Adrenal gland (tissue), 12 donors: ENCODE results near the gene PLPP1. TPM values are rescaled to one million over a fixed set of nuclear protein-coding genes. Genes with fewer than 3 reads are reported as not detected.

ENCODE experiments used
- DNase-seq, 7 donors: peaks; one replicate each; pipeline ENCODE4 v3.0.0-alpha.2; 2019 to 2020
- H3K27ac ChIP-seq, 5 donors: fragments of 200-600 bp; sonication (generic) in 4 of 5; 1 replicate in 3 of 5; 2 replicates in 2 of 5; pipeline versions ENCODE4 v1.5.1 to v1.8.0; 2016 to 2020; ENCODE audit warnings: mild to moderate bottlenecking in 1 of 5
- H3K27me3 ChIP-seq: fragments of 200-600 bp; 2 replicates; pipeline ENCODE4 v1.8.0; 2021
- H3K36me3 ChIP-seq, 2 donors: fragments of 200-600 bp; replicated peaks in 1 of 2; 1 replicate in 1 of 2; 2 replicates in 1 of 2; pipeline versions ENCODE4 v1.5.1 to v1.8.0; 2018 to 2022
- H3K4me1 ChIP-seq, 2 donors: fragments of 200-600 bp; replicated peaks in 1 of 2; 1 replicate in 1 of 2; 2 replicates in 1 of 2; pipeline versions ENCODE4 v1.5.1 to v1.8.0; 2018 to 2021
- H3K4me3 ChIP-seq, 4 donors: fragments of 200-600 bp; sonication (generic) in 3 of 4; one replicate each; pipeline ENCODE4 v1.5.1; 2016 to 2018
- H3K9me3 ChIP-seq, 3 donors: fragments of 200-600 bp; sonication (generic) in 1 of 3; replicated peaks in 1 of 3; 1 replicate in 2 of 3; 2 replicates in 1 of 3; pipeline versions ENCODE4 v1.5.1 to v1.8.0; 2016 to 2021
- POLR2A ChIP-seq, 2 donors: fragments of 450-650 bp; IDR thresholded peaks; one replicate each; pipeline ENCODE4 v1.6.1; 2017; ENCODE audit warnings: antibody characterized with exemption in 2 of 2, mild to moderate bottlenecking in 2 of 2, moderate library complexity in 1 of 2
- WGBS, 4 donors: extraction: QIAGEN DNeasy Blood & Tissue Kit in 2 of 4; methylation state at CpG; one replicate each; pipeline versions ENCODE4 v1.1.5 to v1.1.7; 2013 to 2017; 5-methylcytosine and 5-hydroxymethylcytosine counted together
- intact Hi-C, 2 donors: fragments of 100-400 bp; cut with DNase I; formaldehyde crosslinking; loops; one replicate each; pipeline versions ENCODE4 v1.14.1 to v1.15.0; 2022 to 2023
- polyA plus RNA-seq, 3 donors: library from polyadenylated mRNA; stranded (reverse); fragments of 200-250 nt in 2 of 3; fragments of 350-450 nt in 1 of 3; fragmentation: Illumina TruSeq in 1 of 3; extraction: RNeasy Lipid Tissue Mini Kit (QIAGEN cat#74804) in 1 of 3; gene quantifications; one replicate each; pipeline ENCODE4 v1.2.3, GENCODE V29; 2013 to 2014
- total RNA-seq, 9 donors: library from RNA; depleted of rRNA in 4 of 9; stranded (reverse); fragments of >200 nt in 4 of 9; fragments of 120-200 nt in 1 of 9; fragmentation: NEBNext Ultra II Directional in 1 of 9; extraction: Animal tissue kit (Norgen Biotek cat#: 25700) in 1 of 9; gene quantifications; one replicate each; pipeline versions ENCODE4 v1.1.0 to v1.2.4, GENCODE V29; 2013 to 2023
- TF ChIP-seq, protein P1 (sequence below), 6 experiments: fragments of 450-650 bp in 4 of 6; fragments of 200-600 bp in 2 of 6; sonication (generic) in 1 of 6; IDR thresholded peaks; 1 replicate in 5 of 6; 2 replicates in 1 of 6; pipeline versions ENCODE4 v1.5.1 to v1.8.0; 2016 to 2021; ENCODE audit warnings: antibody characterized with exemption in 6 of 6, mild to moderate bottlenecking in 2 of 6, moderate library complexity in 1 of 6
- donor health status: healthy with polysubstance abuse.
- donor health status: Bipolar disorder and iron deficiency.
- donor health status: DM: yes; HTN: yes; CAD: no.
- donor health status: DM: no; HTN: no; CAD: no.
- donor health status: DM: no; HTN: no; CAD: no.
- donor health status: DM: yes; HTN: yes; CAD: no.

PLPP1 gene
- total and polyA plus RNA-seq, 12 donors = 55.2 to 716 (median 124) TPM

DNA sequence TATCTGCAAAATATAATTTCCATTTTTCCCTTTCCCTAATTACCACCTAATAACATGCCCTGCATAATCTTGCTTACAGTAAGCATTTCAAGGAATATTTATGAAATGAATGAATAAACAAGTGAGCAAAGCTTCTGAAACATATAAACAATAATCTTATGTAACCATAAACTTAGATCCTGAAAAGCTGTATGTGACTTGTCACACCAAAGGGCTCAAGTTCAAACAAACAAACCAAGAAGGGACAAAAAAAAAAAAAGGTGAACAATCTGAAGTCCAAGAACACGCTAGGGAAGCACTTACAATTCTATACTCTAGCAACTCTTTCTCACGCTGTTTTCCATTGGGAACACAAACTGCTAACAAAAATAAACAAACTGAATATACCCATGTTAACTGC lies 36.3 kb downstream of the PLPP1 start:
- H3K27me3 ChIP-seq = no peaks in the 10 kb centered on the region
- DNase-seq = no peak
- no peaks in the 10 kb centered on the region for H3K36me3 ChIP-seq
- no peak overlapping the region for H3K27ac ChIP-seq
- no peak for TF ChIP-seq POLR2A (IDR thresholded peaks at IDR 0.05)
- TF ChIP-seq, protein P1, sequence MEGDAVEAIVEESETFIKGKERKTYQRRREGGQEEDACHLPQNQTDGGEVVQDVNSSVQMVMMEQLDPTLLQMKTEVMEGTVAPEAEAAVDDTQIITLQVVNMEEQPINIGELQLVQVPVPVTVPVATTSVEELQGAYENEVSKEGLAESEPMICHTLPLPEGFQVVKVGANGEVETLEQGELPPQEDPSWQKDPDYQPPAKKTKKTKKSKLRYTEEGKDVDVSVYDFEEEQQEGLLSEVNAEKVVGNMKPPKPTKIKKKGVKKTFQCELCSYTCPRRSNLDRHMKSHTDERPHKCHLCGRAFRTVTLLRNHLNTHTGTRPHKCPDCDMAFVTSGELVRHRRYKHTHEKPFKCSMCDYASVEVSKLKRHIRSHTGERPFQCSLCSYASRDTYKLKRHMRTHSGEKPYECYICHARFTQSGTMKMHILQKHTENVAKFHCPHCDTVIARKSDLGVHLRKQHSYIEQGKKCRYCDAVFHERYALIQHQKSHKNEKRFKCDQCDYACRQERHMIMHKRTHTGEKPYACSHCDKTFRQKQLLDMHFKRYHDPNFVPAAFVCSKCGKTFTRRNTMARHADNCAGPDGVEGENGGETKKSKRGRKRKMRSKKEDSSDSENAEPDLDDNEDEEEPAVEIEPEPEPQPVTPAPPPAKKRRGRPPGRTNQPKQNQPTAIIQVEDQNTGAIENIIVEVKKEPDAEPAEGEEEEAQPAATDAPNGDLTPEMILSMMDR (IDR thresholded peaks at IDR 0.05) = no peak
- WGBS, 4 donors = 73 to 87% (median 76%) methylated on average over 2 of the region's 2 CpGs
- H3K9me3 ChIP-seq = no peaks in the 10 kb centered on the region
- intact Hi-C loops = no loop called here
- H3K4me3 ChIP-seq = no peak overlapping the region
- H3K4me1 ChIP-seq = peaks cover 0 to 15% of the 10 kb centered on the region in 2 donors

DNA sequence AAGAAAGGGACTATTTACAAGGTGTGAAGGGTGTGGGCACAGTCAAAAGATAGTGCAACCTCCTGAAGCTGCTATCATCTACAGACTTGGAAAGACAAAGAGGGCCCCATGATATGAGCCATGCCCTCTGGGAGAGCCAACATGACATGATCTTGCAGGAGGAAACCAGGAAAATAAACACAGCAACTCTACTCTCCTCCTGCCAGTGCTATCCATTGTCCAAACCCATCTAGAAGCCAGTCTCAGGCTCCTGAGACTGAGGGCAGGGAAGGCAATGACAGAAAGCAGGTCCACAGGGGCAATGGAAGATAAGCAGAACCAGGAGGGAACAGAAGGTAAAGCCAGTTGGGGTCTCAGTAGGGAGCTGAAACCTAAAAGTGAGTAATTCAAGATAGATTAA lies 37.1 kb downstream of the PLPP1 start:
- Histone ChIP-seq H3K9me3 (no peaks in the 10 kb centered on the region), H3K27me3 (no peaks in the 10 kb centered on the region), H3K4me3 (no peak overlapping the region), H3K27ac (no peak overlapping the region), H3K36me3 (no peaks in the 10 kb centered on the region), H3K4me1 (peaks cover 0 to 15% of the 10 kb centered on the region in 2 donors)
- TF ChIP-seq POLR2A (IDR thresholded peaks at IDR 0.05) = no peak
- TF ChIP-seq, protein P1 (IDR thresholded peaks at IDR 0.05) = no peak
- no peak for DNase-seq
- intact Hi-C loops = no loop called here

DNA sequence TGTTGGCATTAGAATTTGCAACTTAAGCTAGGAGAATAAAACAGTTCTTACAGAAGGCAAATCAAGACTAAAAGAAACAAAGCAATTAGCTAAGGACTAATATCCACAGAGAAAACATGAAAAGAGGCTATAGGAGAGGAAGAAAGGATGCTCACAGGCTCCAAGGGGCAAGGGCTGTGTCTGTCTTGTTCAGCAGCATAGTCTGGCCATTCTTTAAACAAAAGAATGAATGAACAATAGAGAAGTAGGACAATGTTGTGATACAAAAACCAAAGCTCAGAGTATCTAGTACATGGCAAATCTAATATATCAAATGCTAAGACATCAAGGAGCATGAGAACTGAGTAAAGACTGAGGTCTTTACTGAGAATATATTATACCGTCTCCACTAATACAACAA lies 39.5 kb downstream of the PLPP1 start:
- Histone ChIP-seq H3K27me3 (no peaks in the 10 kb centered on the region), H3K4me1 (peaks cover 0 to 23% of the 10 kb centered on the region in 2 donors), H3K36me3 (no peaks in the 10 kb centered on the region), H3K4me3 (no peak overlapping the region), H3K9me3 (no peaks in the 10 kb centered on the region), H3K27ac (no peak overlapping the region)
- no peak for TF ChIP-seq POLR2A (IDR thresholded peaks at IDR 0.05)
- TF ChIP-seq, protein P1 (IDR thresholded peaks at IDR 0.05) = no peak
- no peak for DNase-seq
- intact Hi-C loops = no loop called here
- WGBS, 4 donors = 81 to 100% (median 94%) methylated on average over 1 of the region's 1 CpG

DNA sequence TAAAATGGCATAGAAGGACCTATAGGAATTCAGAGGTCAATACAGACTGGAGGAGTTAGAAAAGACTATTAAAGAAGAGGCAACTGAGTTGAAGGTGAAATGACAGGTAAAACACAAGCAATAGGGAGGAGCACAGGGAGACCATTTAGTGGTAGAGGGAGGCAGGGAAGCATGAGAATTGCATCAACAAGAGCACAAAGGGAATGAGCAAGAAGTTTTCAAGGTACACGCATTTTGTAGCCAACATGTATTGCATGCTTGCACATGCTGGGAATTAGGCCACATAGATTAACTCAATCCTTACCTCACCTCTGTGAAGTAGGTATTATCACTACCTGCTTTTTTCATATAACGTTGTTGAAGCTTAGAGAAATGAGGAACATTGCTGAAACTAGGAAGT lies 42.3 kb downstream of the PLPP1 start:
- DNase-seq = no peak
- Histone ChIP-seq H3K27me3 (no peaks in the 10 kb centered on the region), H3K4me1 (peaks cover 0 to 11% of the 10 kb centered on the region in 2 donors), H3K36me3 (no peaks in the 10 kb centered on the region), H3K9me3 (no peaks in the 10 kb centered on the region), H3K4me3 (no peak overlapping the region), H3K27ac (no peak overlapping the region)
- no peak for TF ChIP-seq POLR2A (IDR thresholded peaks at IDR 0.05)
- TF ChIP-seq, protein P1 (IDR thresholded peaks at IDR 0.05) = no peak
- 62 to 71% (median 66%) methylated on average over 2 of the region's 2 CpGs for WGBS, 4 donors
- intact Hi-C loops = no loop called here
